Activated T-cell treated with anti-CD3 and anti-CD28 coated beads, Interleukin-2, amount 50 U/mL, for 24 hours (primary cell): ENCODE measurements around the gene RUNDC1.

Experiments used
- DNase-seq: peaks from one replicate; pipeline ENCODE4 v3.0.0-alpha.2; 2020
- H3K27ac Mint-ChIP-seq: 2 replicates; pipeline ENCODE4 v1.8.0; 2020; ENCODE audit warnings: mild to moderate bottlenecking, mixed read lengths
- H3K27me3 Mint-ChIP-seq: 2 replicates; pipeline ENCODE4 v1.8.0; 2020; ENCODE audit warnings: mixed read lengths
- H3K36me3 Mint-ChIP-seq: 2 replicates; pipeline ENCODE4 v1.8.0; 2020; ENCODE audit warnings: low read depth, mixed read lengths
- H3K4me1 Mint-ChIP-seq: 2 replicates; pipeline ENCODE4 v1.8.0; 2020; ENCODE audit warnings: low read depth, mixed read lengths
- H3K4me3 Mint-ChIP-seq: 2 replicates; pipeline ENCODE4 v1.8.0; 2020; ENCODE audit warnings: mild to moderate bottlenecking, moderate library complexity, mixed read lengths
- H3K9me3 Mint-ChIP-seq: 2 replicates; pipeline ENCODE4 v1.8.0; 2020; ENCODE audit warnings: mixed read lengths

The RUNDC1 gene

DNA sequence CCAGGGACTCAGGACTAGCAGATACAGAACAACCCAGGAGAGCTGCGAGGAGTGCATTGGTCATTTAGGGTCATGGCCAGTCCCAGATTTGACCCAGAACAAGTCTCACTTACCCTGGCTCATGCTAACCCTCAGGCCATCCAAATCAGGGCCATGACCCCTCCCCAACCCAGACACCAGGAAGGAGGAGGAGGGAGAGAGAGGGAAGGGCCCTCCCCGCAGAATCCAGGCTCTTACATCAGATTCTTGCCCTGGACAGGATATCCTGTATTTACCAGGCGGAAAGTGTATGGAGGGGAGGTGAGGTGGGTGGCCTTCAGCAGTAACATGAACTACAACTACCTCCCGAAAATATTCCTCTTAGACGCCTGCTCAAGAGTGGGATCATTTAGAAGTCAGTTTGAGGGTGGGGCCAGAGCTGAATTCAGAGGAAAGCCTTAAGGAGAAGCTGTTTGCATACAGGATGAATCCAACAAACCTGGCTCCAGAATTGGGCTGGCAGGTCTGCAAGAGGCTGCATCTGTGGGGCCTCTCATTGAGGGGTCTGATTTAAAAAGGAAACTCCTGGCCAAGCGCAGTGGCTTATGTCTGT, 39.8 kb downstream of the RUNDC1 start:
- no peak for DNase-seq
- no peak overlapping the region for H3K27ac Mint-ChIP-seq
- no peaks in the 10 kb centered on the region for H3K9me3 Mint-ChIP-seq
- peaks cover 2% of the 10 kb centered on the region for H3K27me3 Mint-ChIP-seq
- H3K36me3 Mint-ChIP-seq: peaks cover 7% of the 10 kb centered on the region
- peak overlapping the region; percentile 85 for H3K4me3 Mint-ChIP-seq
- peaks cover 38% of the 10 kb centered on the region for H3K4me1 Mint-ChIP-seq

GRCh38 chr17:43020789-43021740, 40.7 kb downstream of the RUNDC1 start:
- Mint-ChIP-seq H3K4me1 (peaks cover 40% of the 10 kb centered on the region), H3K27me3 (peaks cover 2% of the 10 kb centered on the region), H3K9me3 (no peaks in the 10 kb centered on the region), H3K27ac (peak overlapping the region; percentile 81), H3K36me3 (peaks cover under 1% of the 10 kb centered on the region), H3K4me3 (peak overlapping the region; percentile 85)
- DNase-seq: no peak

GRCh38 chr17:43021741-43022512, 41.6 kb downstream of the RUNDC1 start, which contains the start of gene VAT1:
Gene VAT1, minus strand, starts transcription at chr17:43022385. Its CDS starts 63 bp downstream, at chr17:43022322.
- Mint-ChIP-seq H3K27ac (peak within 1 kb of the TSS; percentile 81), H3K36me3 (no peaks in the 10 kb centered on the region), H3K4me1 (peaks cover 40% of the 10 kb centered on the region), H3K27me3 (peaks cover 2% of the 10 kb centered on the region), H3K4me3 (peak within 1 kb of the TSS; percentile 85), H3K9me3 (no peaks in the 10 kb centered on the region)
- peak; percentile 80 for DNase-seq

- Mint-ChIP-seq H3K4me1 (peaks cover 25% of the 10 kb centered on the region), H3K4me3 (peak within 1 kb of the TSS; percentile 85), H3K36me3 (no peaks in the 10 kb centered on the region), H3K27ac (peak within 1 kb of the TSS; percentile 90), H3K27me3 (peaks cover 2% of the 10 kb centered on the region), H3K9me3 (no peaks in the 10 kb centered on the region)
- DNase-seq: peak; percentile 86
Observed at GRCh38 chr17:43024407-43025289, 44.3 kb downstream of the RUNDC1 start, which contains the start of gene RND2. Gene RND2, plus strand, starts transcription at chr17:43025231. Its CDS starts 117 bp downstream, at chr17:43025348.

DNA sequence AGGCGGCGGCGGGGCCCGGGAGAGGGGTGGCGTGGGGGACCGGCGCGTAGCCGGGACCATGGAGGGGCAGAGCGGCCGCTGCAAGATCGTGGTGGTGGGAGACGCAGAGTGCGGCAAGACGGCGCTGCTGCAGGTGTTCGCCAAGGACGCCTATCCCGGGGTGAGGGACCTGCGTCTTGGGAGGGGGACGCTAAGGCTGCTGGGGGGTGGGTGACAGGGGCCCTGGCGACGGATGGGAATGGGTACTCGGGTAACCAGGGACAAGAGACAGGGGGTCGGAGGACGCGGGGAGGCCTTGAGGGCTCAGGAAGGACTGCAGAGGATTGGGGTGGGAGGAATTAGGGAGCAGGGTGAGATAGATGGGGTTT, 44.9 kb downstream of the RUNDC1 start:
- H3K4me3 Mint-ChIP-seq: peak overlapping the region; percentile 50
- no peaks in the 10 kb centered on the region for H3K9me3 Mint-ChIP-seq
- no peaks in the 10 kb centered on the region for H3K36me3 Mint-ChIP-seq
- H3K27me3 Mint-ChIP-seq: peaks cover 2% of the 10 kb centered on the region
- DNase-seq: no peak
- H3K4me1 Mint-ChIP-seq: peaks cover 21% of the 10 kb centered on the region
- peak overlapping the region; percentile 11 for H3K27ac Mint-ChIP-seq

- Mint-ChIP-seq H3K36me3 (no peaks in the 10 kb centered on the region), H3K4me3 (no peak overlapping the region), H3K9me3 (no peaks in the 10 kb centered on the region), H3K27ac (no peak overlapping the region), H3K27me3 (peaks cover 2% of the 10 kb centered on the region), H3K4me1 (peaks cover 17% of the 10 kb centered on the region)
- DNase-seq: no peak
Observed at GRCh38 chr17:43025766-43026537, 45.6 kb downstream of the RUNDC1 start.

- Mint-ChIP-seq H3K4me1 (peaks cover 13% of the 10 kb centered on the region), H3K9me3 (no peaks in the 10 kb centered on the region), H3K4me3 (no peak overlapping the region), H3K36me3 (no peaks in the 10 kb centered on the region), H3K27me3 (peaks cover 2% of the 10 kb centered on the region), H3K27ac (no peak overlapping the region)
- DNase-seq: no peak
Observed at GRCh38 chr17:43026595-43026994, 46.2 kb downstream of the RUNDC1 start.

DNA sequence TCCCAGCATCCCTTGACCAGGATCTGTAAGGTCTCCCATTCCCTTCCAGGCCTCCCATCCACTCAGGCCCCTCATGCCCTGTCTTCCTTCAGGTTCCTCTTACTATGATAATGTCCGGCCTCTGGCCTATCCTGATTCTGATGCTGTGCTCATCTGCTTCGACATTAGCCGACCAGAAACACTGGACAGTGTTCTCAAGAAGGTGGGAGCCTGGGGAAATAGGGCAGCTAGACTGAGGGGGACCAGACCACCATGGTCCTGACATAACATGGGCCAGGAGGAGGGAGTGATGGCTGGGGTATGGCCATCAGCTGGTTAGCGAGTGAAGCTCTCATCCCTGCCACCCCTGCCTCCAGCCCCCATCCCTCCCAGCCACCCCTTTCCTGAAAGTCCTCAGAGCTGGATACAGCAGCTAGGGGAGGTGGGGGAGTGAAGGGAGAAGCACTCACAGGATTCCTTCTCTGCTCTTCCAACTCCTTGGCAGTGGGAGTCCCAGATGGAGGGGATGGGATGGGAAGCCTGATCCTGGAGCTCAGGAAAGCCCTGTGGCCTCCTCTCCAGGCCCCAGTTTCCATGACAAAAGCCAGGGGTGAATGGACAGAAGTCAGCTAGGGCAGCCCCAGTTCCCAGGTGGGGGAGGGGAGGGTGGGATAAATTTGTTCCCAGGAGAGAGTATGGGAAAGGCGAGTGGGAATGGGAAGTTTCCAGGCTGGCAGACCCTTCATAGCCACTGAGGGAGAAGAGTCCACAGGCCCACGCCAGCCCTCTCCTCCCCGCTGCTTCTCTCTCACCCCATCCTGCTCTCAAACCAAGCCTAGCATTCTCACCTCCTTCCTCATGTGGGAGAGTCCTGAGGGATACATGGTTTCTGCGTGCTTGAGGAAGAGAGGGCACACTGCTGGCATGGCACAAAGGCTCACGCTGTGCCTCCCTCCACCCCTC, 47.0 kb downstream of the RUNDC1 start:
- Mint-ChIP-seq H3K27ac (no peak overlapping the region), H3K4me1 (peaks cover 10% of the 10 kb centered on the region), H3K36me3 (no peaks in the 10 kb centered on the region), H3K27me3 (peaks cover 2% of the 10 kb centered on the region), H3K9me3 (no peaks in the 10 kb centered on the region), H3K4me3 (no peak overlapping the region)
- no peak for DNase-seq

GRCh38 chr17:43028221-43028861, 48.0 kb downstream of the RUNDC1 start:
- no peak overlapping the region for H3K27ac Mint-ChIP-seq
- no peaks in the 10 kb centered on the region for H3K36me3 Mint-ChIP-seq
- H3K27me3 Mint-ChIP-seq: peaks cover 2% of the 10 kb centered on the region
- H3K4me1 Mint-ChIP-seq: peaks cover 10% of the 10 kb centered on the region
- no peak for DNase-seq
- no peaks in the 10 kb centered on the region for H3K9me3 Mint-ChIP-seq
- no peak overlapping the region for H3K4me3 Mint-ChIP-seq

DNA sequence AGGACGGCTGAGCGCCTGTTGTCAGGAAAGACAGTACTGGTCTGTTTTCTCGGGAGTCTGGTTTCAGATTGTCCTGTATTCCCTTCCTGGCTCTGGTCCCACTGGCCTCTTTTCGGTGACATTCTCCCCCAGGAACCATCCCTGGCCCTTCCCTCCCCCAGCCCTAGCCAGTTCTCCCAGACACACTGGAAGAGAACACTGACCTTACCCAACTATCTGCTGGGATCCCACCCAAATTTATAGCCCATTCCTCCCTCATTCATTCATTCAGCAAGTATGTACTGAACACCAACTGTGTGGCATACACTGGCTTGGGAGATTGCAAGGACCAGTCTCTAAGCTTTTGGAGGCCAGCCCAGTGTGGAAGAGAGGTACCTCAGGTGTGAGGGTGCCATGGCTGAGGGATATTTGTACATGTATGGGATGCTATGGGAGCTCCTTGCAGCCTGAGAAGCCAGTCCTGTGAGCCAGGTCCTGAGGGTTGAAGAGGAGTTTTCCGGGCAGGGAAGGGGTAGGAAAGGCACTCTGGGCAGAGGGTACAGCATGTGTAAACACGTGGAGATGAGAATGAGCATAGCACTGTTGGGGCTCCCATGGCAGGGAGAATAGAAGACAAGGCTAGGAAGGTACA, 49.9 kb downstream of the RUNDC1 start:
- no peaks in the 10 kb centered on the region for H3K27me3 Mint-ChIP-seq
- no peaks in the 10 kb centered on the region for H3K9me3 Mint-ChIP-seq
- no peak overlapping the region for H3K4me3 Mint-ChIP-seq
- DNase-seq: no peak
- peaks cover 2% of the 10 kb centered on the region for H3K4me1 Mint-ChIP-seq
- no peaks in the 10 kb centered on the region for H3K36me3 Mint-ChIP-seq
- H3K27ac Mint-ChIP-seq: no peak overlapping the region

DNA sequence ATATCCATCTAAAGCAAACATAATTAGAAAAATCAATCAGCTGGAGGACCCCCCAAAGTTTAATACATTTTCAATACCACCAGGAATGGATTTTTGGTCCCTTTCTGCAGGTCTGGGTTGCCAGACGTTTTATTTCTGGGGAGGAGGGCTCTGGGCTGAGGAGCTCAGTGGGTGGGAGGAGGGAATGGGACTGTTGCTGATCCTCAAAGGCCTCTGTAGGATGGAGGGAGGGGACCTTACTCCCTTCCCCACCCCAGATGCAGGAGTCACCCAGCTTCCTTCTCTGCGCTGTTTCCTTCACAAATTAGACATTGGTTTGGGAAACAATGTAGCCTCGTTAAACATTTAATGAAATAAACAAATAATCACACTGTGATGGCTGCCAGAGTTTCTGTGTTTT, 51.3 kb downstream of the RUNDC1 start:
- no peaks in the 10 kb centered on the region for H3K27me3 Mint-ChIP-seq
- DNase-seq: no peak
- H3K4me3 Mint-ChIP-seq: no peak overlapping the region
- no peaks in the 10 kb centered on the region for H3K36me3 Mint-ChIP-seq
- no peaks in the 10 kb centered on the region for H3K9me3 Mint-ChIP-seq
- H3K27ac Mint-ChIP-seq: no peak overlapping the region
- H3K4me1 Mint-ChIP-seq: no peaks in the 10 kb centered on the region
